GM12892 (cell line): ENCODE measurements around the gene GPC5.

Source experiments
- POLR2A ChIP-seq: IDR thresholded peaks from 2 replicates; pipeline ENCODE4 v1.6.1; 2011; ENCODE audit warnings: low read depth, low read length, control low read depth
- POLR2AphosphoS5 ChIP-seq: IDR thresholded peaks from 2 replicates; pipeline ENCODE4 v1.6.1; 2011; ENCODE audit warnings: low read depth, low read length, control low read depth
- TAF1 ChIP-seq: IDR thresholded peaks from 2 replicates; pipeline ENCODE4 v1.6.1; 2011; ENCODE audit warnings: low read depth, mild to moderate bottlenecking, control low read depth, low read length, borderline replicate concordance

DNA sequence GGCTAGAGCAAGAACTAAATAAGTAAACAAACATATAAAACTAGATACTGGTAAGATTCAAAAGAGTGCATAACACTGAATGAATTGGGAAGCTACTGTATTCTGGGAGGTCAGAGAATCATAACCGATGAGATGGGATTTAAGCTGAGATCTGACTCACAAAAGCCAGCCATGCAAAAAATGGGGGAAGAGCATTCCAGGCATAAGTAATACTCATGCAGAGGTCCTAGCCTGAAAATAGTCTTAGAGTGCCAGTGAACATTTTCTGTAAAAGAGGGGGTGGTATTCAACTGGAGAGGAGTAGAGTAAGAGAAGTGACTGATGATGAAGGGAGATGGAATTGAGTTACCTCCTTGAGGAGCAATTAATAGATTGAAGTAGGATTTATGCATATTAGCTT, 956.2 kb downstream of the GPC5 start:
- TF ChIP-seq POLR2AphosphoS5, result no peak
- no peak for TF ChIP-seq POLR2A
- TF ChIP-seq TAF1, result no peak
